Measurements from ENCODE around the gene GRM1.

GRM1 gene

DNA sequence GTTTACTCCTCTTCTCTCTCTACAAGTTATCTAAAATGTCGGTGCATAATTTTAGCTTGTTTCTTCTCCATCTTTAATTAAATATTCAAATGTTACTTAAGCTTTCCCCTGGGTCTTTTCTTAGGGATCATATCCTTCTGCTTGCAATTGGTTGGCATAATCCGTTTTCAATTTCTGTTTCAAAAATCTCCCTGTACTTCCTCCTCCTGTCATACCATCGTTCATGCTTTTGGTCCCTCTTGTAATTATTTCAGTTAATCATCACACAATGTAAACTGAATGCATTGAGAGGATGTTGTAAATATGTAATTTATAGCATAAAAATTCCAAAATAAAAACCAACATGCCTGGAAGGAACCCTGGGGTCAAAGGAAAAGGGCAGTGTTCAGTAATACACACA lies 325.6 kb downstream of the GRM1 start:
- H3K27ac ChIP-seq, result no peak overlapping the region
- no peaks in the 10 kb centered on the region for H3K27me3 ChIP-seq (ENCODE audit: insufficient read depth, low read depth, severe bottlenecking)
- H3K9me3 ChIP-seq (ENCODE audit: severe bottlenecking), result no peaks in the 10 kb centered on the region
- no peaks in the 10 kb centered on the region for H3K36me3 ChIP-seq
- H3K4me3 ChIP-seq (ENCODE audit: low read depth, low read length), result no peak overlapping the region
- DNase-seq, result no peak
- TF ChIP-seq, protein P1, sequence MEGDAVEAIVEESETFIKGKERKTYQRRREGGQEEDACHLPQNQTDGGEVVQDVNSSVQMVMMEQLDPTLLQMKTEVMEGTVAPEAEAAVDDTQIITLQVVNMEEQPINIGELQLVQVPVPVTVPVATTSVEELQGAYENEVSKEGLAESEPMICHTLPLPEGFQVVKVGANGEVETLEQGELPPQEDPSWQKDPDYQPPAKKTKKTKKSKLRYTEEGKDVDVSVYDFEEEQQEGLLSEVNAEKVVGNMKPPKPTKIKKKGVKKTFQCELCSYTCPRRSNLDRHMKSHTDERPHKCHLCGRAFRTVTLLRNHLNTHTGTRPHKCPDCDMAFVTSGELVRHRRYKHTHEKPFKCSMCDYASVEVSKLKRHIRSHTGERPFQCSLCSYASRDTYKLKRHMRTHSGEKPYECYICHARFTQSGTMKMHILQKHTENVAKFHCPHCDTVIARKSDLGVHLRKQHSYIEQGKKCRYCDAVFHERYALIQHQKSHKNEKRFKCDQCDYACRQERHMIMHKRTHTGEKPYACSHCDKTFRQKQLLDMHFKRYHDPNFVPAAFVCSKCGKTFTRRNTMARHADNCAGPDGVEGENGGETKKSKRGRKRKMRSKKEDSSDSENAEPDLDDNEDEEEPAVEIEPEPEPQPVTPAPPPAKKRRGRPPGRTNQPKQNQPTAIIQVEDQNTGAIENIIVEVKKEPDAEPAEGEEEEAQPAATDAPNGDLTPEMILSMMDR (IDR thresholded peaks at IDR 0.05; ENCODE audit: low read depth, low read length), result no peak

DNA sequence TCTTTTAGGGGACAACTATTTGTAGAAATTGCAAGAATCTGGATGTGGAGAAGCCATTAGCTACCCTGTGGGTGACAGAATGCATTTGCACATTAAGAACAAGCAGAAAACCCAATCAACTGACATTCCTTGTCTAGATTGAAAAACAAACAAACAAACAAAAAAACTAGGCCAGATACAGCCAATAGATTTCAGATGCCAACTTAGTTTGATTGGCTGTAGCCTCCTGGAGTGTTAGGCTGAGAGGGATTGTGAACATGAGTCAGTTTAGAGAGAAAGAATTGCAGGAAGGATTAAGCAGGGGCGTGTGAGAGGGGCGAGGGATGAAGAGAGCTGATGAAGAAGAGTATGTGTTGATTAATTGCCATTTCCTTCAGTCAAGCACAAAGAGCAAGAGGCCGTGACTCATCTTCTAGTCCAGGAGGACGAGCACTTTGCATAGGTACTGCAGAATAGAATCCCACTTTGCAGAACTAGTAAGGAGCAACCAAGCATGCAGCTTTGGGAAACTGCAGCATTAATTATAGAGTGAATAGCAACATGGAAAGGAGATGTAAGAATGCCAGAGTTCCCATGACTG lies 326.7 kb downstream of the GRM1 start:
- no peak overlapping the region for H3K27ac ChIP-seq
- no peak for DNase-seq
- TF ChIP-seq, protein P1 (IDR thresholded peaks at IDR 0.05; ENCODE audit: low read depth, low read length), result no peak

DNA sequence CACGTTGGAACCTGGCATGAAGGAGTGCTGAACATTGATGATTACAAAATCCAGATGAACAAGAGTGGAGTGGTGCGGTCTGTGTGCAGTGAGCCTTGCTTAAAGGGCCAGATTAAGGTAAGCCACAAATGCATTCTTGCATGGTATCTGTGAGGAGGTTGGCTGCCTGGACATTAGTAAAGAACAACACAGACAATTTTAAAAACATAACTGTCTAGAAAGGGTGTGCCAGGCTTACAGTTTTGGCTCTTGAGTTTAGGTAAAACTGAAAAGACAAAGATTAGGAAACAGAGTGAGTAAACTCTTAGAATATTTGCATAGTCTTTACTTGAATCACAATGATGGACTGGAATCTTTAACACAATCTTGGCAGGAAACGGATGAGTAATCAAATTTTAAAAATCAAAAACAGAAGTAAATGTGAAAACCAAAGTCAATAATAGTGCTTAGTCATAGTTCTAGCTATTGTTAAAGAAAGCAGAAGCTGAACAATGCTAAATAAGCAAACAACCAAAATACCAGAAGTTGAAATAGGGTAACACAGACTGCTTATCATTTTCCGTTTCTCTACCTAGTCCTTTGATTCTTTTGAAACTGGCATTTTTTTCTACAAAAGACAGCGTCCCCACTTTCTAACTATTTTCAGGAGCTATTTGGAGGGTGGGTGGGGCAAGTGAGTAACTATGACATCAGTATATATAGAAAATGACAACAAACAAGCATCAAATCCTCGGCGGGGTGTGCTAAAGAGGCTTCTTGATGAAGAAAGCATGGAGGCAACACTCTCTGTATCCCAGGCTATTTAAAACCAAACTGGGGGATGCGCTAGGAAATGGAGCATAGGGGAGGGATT lies 328.9 kb downstream of the GRM1 start:
- DNase-seq, result no peak
- Histone ChIP-seq H3K4me3 (ENCODE audit: low read depth, low read length) (no peak overlapping the region), H3K36me3 (no peaks in the 10 kb centered on the region), H3K27me3 (ENCODE audit: insufficient read depth, low read depth, severe bottlenecking) (no peaks in the 10 kb centered on the region), H3K27ac (no peak overlapping the region), H3K9me3 (ENCODE audit: severe bottlenecking) (no peaks in the 10 kb centered on the region)
- TF ChIP-seq, protein P1 (IDR thresholded peaks at IDR 0.05; ENCODE audit: low read depth, low read length), result no peak

More for the DNA sequence above, 326.7 kb downstream of the GRM1 start:
- no peaks in the 10 kb centered on the region for H3K9me3 ChIP-seq (ENCODE audit: severe bottlenecking)
- H3K4me3 ChIP-seq (ENCODE audit: low read depth, low read length), result no peak overlapping the region
- H3K27me3 ChIP-seq (ENCODE audit: insufficient read depth, low read depth, severe bottlenecking), result no peaks in the 10 kb centered on the region
- H3K36me3 ChIP-seq, result no peaks in the 10 kb centered on the region

DNA sequence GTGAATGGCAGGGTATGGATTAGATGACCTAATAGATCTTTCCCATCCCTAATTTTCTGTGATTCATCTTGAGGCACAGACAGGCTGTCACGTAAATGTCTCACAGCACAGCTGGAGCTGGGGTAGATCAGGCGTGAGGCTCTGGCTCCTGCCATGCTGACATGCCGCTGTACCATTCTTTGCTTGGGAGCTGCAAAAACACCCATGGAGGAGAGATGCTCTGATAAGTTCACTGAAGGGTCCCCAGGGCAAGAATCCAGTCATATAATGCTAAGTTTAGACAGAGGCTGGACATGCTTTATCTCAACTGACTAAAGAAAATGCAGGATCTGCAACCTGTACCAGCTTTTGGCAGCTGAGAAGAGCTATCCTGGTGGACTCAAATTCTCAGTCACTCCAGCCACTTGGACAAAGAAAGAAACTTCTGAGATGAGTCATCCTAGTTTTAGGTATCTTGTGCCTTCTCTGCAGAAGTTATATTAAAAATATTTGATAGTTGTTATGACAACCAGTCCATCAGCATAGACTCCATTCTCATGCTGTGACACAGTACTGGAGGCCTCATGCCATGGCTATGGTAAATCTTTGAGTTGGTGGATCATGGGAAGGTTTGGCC lies 329.7 kb downstream of the GRM1 start:
- Histone ChIP-seq H3K27me3 (ENCODE audit: insufficient read depth, low read depth, severe bottlenecking) (no peaks in the 10 kb centered on the region), H3K9me3 (ENCODE audit: severe bottlenecking) (no peaks in the 10 kb centered on the region), H3K36me3 (no peaks in the 10 kb centered on the region), H3K4me3 (ENCODE audit: low read depth, low read length) (no peak overlapping the region), H3K27ac (no peak overlapping the region)
- TF ChIP-seq, protein P1 (IDR thresholded peaks at IDR 0.05; ENCODE audit: low read depth, low read length), result no peak
- DNase-seq, result no peak

DNA sequence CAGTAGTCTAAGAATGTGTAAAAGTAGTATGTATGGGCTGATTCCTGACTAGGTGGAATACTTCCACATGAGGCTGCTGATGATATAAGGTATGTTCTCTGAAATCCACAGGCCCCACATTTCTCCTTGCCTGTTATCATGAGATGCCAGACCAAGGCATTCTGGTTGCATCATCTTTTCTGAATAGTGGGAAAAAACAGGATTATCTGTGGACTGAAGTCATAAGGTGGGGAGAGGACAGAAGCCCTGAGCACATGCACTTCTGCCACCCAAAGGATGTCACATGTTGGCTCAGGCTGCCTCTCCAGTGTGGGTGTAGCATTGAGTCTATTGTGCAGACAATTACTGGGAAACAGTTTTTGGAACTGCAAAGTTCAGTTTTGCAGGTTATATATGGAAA lies 330.3 kb downstream of the GRM1 start:
- TF ChIP-seq, protein P1 (IDR thresholded peaks at IDR 0.05; ENCODE audit: low read depth, low read length), result no peak
- H3K27me3 ChIP-seq (ENCODE audit: insufficient read depth, low read depth, severe bottlenecking), result no peaks in the 10 kb centered on the region
- H3K9me3 ChIP-seq (ENCODE audit: severe bottlenecking), result no peaks in the 10 kb centered on the region
- DNase-seq, result no peak
- H3K4me3 ChIP-seq (ENCODE audit: low read depth, low read length), result no peak overlapping the region
- no peak overlapping the region for H3K27ac ChIP-seq
- H3K36me3 ChIP-seq, result no peaks in the 10 kb centered on the region
